Stomach smooth muscle (tissue), 2 donors: ENCODE measurements around the gene LCORL.

ENCODE experiments used
- H3K27ac ChIP-seq: one replicate; pipeline ENCODE4 v1.7.0; 2013; ENCODE audit warnings: mild to moderate bottlenecking, low read length, inconsistent platforms
- H3K27me3 ChIP-seq, 2 donors: one replicate each; pipeline ENCODE4 v1.7.0; 2013; ENCODE audit warnings: low read length in 2 of 2; ENCODE audit not compliant: insufficient read depth in 2 of 2, control insufficient read depth in 1 of 2
- H3K36me3 ChIP-seq, 2 donors: one replicate each; pipeline ENCODE4 v1.7.0; 2013; ENCODE audit warnings: low read length in 2 of 2; ENCODE audit not compliant: control insufficient read depth in 2 of 2, insufficient read depth in 2 of 2
- H3K4me1 ChIP-seq: one replicate; pipeline ENCODE4 v1.7.0; 2013; ENCODE audit warnings: low read length; ENCODE audit not compliant: control insufficient read depth, insufficient read depth
- H3K4me3 ChIP-seq, 2 donors: one replicate each; pipeline ENCODE4 v1.7.0; 2013; ENCODE audit warnings: low read length in 2 of 2
- H3K9ac ChIP-seq, 2 donors: one replicate each; pipeline ENCODE4 v1.7.0; 2013; ENCODE audit warnings: low read length in 2 of 2, mild to moderate bottlenecking in 1 of 2
- H3K9me3 ChIP-seq, 2 donors: one replicate each; pipeline ENCODE4 v1.7.0; 2013; ENCODE audit warnings: low read length in 2 of 2; ENCODE audit not compliant: control insufficient read depth in 2 of 2
- donor health status: healthy.
- donor health status: Pancreatic carcinoma.

LCORL gene

DNA sequence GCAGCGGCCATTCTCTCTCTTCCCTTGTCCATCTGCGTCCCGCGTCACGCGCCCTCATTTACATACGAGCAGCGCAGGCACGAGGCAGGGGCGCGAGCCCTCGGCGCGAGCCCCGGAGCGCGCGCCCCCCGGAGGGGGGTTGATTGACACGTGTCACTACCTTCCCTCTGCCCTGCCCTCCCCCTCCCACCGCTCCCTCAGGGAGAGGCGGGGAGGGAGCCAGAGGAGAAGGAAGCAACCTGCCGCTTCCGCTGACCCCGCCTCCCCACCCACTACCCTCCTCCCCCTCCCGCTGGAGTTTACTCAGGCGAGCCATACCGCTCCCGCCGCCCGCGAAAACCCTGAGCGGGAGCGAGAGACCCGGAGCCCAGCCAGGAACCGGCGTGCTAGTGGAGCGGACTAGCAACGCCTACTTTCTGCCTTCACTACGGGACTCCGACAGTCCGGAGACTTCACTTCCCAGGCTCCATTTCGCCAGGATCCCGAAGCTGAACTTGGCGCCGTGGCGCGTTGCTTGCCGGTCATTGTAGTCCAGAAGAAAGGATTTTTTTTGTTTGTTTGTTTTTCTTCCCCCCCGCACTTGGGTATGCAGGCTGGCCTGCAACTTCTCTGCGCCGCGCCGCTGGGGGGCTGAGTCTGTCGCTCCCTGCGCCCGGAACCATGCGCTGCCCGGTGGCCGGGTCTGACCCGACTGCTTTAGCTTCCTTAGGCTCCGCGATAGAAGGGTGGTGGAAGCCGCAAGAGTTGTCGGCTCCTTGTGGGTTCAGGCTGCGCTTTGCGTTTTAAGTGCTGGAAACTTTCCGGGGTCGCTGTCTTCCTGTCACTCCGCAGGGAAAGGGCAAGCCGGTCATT is at the start of gene LCORL:
TSS of gene LCORL (minus strand) at position 36 of the 852 bp plus-strand sequence. CDS start at position 32, 4 bp downstream.
- H3K9me3 ChIP-seq: no peaks in the 10 kb centered on the region
- H3K27ac ChIP-seq: peak within 1 kb of the TSS; percentile 70
- H3K4me3 ChIP-seq: peak within 1 kb of the TSS; percentile 89 to 90
- H3K9ac ChIP-seq: peak within 1 kb of the TSS; percentile 67 to 76
- H3K36me3 ChIP-seq: no peaks in the 10 kb centered on the region
- H3K27me3 ChIP-seq: no peaks in the 10 kb centered on the region
- H3K4me1 ChIP-seq: peaks cover 13% of the 10 kb centered on the region

DNA sequence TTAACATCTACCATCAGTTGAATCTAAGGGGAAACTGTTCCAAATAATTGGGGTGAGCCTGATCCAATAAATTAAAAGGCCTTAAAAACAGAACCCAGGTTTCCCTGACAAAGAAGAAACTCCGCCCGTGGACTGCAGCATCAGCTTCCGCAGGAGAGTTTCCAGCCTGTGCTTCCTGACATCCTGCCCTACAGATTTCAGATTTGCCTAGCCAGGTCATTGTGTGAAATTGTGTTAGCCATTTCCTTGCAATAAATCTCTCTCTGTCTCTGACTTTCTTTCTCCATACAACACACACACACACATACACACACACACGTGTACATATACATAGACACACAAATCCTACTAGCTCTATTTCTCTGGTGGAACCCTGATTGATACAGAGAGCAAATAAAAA is 48.3 kb upstream of the LCORL start:
- Histone ChIP-seq H3K4me1 (no peaks in the 10 kb centered on the region), H3K9ac (no peak overlapping the region), H3K9me3 (no peaks in the 10 kb centered on the region), H3K4me3 (no peak overlapping the region), H3K27ac (no peak overlapping the region), H3K36me3 (no peaks in the 10 kb centered on the region), H3K27me3 (peaks cover 0 to 2% of the 10 kb centered on the region in 2 donors)

DNA sequence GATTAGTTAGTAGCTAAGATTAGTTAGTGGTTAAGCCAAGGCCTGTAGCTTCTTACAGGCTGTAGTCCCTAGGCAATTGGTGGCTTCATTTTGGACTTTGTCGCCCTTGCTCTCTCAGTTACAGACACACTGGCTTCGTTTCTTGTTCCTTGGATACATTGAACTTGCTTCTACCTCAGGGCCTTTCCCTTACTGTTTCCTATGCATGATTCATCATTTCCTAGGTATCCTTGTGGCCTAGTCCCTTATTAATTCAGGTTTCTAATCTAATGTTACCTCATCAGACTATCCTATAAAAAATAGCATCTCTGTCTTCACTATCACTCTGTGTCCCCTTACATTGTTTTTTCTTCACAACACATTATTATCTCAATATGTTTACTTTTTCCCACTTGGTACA is 45.5 kb upstream of the LCORL start:
- H3K27me3 ChIP-seq: peaks cover 0 to 2% of the 10 kb centered on the region in 2 donors
- H3K27ac ChIP-seq: no peak overlapping the region
- no peak overlapping the region for H3K9ac ChIP-seq
- H3K9me3 ChIP-seq: no peaks in the 10 kb centered on the region
- H3K4me3 ChIP-seq: no peak overlapping the region
- no peaks in the 10 kb centered on the region for H3K4me1 ChIP-seq
- H3K36me3 ChIP-seq: no peaks in the 10 kb centered on the region

GRCh38 chr4:18063079-18063478 is 41.5 kb upstream of the LCORL start:
- no peak overlapping the region for H3K27ac ChIP-seq
- H3K27me3 ChIP-seq: no peaks in the 10 kb centered on the region
- no peaks in the 10 kb centered on the region for H3K9me3 ChIP-seq
- H3K4me1 ChIP-seq: no peaks in the 10 kb centered on the region
- H3K4me3 ChIP-seq: no peak overlapping the region
- no peak overlapping the region for H3K9ac ChIP-seq
- no peaks in the 10 kb centered on the region for H3K36me3 ChIP-seq

- no peak overlapping the region for H3K27ac ChIP-seq
- H3K9me3 ChIP-seq: no peaks in the 10 kb centered on the region
- H3K4me3 ChIP-seq: no peak overlapping the region
- H3K9ac ChIP-seq: no peak overlapping the region
- no peaks in the 10 kb centered on the region for H3K4me1 ChIP-seq
- H3K36me3 ChIP-seq: no peaks in the 10 kb centered on the region
- H3K27me3 ChIP-seq: no peaks in the 10 kb centered on the region
Observed at GRCh38 chr4:18057821-18058533, 36.4 kb upstream of the LCORL start.

DNA sequence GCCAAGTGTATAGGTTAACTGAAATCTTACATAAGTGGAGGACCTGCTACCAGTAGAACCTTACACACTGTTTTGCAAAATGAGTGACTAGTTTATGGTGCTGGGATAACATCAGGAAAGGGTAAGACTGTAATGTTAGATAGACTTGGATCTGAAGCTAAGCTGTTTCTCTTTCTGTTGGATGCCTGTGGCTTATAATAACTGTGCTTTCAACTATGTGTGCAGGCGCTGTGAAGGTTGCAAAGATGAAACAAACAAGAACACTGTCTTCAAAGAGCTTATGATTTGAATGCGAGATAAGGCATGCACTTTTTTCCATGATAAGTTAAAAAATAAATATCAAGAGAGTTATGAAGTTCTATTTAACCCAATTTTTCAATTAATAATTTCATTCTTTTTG is 34.5 kb upstream of the LCORL start:
- Histone ChIP-seq H3K4me3 (no peak overlapping the region), H3K4me1 (no peaks in the 10 kb centered on the region), H3K9ac (no peak overlapping the region), H3K27ac (no peak overlapping the region), H3K36me3 (no peaks in the 10 kb centered on the region), H3K27me3 (no peaks in the 10 kb centered on the region), H3K9me3 (no peaks in the 10 kb centered on the region)

- no peaks in the 10 kb centered on the region for H3K4me1 ChIP-seq
- H3K9ac ChIP-seq: no peak overlapping the region
- H3K4me3 ChIP-seq: no peak overlapping the region
- no peaks in the 10 kb centered on the region for H3K9me3 ChIP-seq
- H3K27me3 ChIP-seq: no peaks in the 10 kb centered on the region
- H3K27ac ChIP-seq: no peak overlapping the region
- no peaks in the 10 kb centered on the region for H3K36me3 ChIP-seq
Observed at GRCh38 chr4:18052158-18052557, 30.6 kb upstream of the LCORL start.

- H3K4me3 ChIP-seq: no peak overlapping the region
- no peak overlapping the region for H3K9ac ChIP-seq
- H3K27ac ChIP-seq: no peak overlapping the region
- no peaks in the 10 kb centered on the region for H3K27me3 ChIP-seq
- no peaks in the 10 kb centered on the region for H3K9me3 ChIP-seq
- no peaks in the 10 kb centered on the region for H3K36me3 ChIP-seq
- H3K4me1 ChIP-seq: no peaks in the 10 kb centered on the region
Observed at GRCh38 chr4:18051281-18051680, 29.7 kb upstream of the LCORL start.

DNA sequence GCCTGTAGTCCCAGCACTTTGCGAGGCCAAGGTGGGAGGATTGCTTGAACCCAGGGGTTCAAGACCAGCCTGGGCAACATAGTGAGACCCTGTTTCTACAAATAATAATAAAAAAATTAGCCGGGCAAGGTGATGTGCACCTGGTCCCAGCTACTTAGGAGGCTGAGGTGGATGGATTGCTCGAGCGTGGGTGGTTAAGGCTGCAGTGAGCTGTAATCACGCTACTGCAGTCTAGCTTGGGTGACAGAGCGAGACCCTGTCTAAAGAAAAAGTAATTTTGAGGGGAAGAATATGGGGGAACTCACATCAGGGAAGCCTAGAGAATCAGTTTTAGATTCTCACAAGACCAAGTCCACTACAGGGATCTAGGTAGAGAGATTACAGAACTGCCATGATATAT is 28.9 kb upstream of the LCORL start:
- no peak overlapping the region for H3K27ac ChIP-seq
- H3K4me1 ChIP-seq: no peaks in the 10 kb centered on the region
- no peaks in the 10 kb centered on the region for H3K36me3 ChIP-seq
- no peaks in the 10 kb centered on the region for H3K9me3 ChIP-seq
- H3K27me3 ChIP-seq: no peaks in the 10 kb centered on the region
- H3K4me3 ChIP-seq: no peak overlapping the region
- H3K9ac ChIP-seq: no peak overlapping the region

DNA sequence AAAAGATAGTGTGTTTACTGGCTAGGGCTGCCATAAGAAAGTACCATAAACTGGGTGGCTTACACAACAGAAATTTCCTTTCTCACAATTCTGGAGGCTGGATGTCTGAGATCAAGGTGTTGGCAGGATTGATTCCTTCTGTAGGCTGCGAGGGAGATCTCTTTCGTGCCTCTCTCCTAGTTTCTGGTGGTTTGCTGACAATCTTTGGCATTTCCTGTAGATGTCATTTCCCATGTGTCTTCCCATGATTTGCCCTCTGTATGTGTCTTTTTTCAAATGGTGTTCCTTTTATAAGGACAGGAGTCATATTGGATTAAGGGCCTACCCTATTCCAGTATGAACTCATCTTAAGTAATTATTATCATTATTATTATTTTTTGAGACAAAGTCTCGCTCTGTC is 27.9 kb upstream of the LCORL start:
- Histone ChIP-seq H3K4me3 (no peak overlapping the region), H3K9ac (no peak overlapping the region), H3K4me1 (no peaks in the 10 kb centered on the region), H3K36me3 (no peaks in the 10 kb centered on the region), H3K27ac (no peak overlapping the region), H3K9me3 (no peaks in the 10 kb centered on the region), H3K27me3 (no peaks in the 10 kb centered on the region)

DNA sequence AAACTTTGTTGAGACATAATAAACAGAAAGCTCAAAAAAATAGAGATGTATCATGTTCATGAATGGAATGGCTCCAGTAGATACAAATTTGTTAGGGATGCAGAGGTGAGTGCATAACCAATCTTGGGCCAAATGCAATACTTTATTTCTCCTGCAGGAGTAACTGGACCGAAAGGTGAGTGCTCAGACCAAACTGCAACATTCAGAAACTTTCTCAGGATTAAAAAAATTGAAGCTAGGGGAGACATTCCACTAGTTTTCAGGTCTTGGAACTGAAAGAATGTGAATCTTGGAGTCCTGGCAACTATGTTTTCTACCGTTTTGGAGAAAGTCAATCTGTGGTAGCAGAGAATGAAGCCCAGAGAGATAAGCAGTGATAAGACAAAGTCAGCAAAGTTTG is 21.2 kb upstream of the LCORL start:
- Histone ChIP-seq H3K27me3 (no peaks in the 10 kb centered on the region), H3K27ac (no peak overlapping the region), H3K4me1 (no peaks in the 10 kb centered on the region), H3K9ac (no peak overlapping the region), H3K9me3 (no peaks in the 10 kb centered on the region), H3K36me3 (no peaks in the 10 kb centered on the region), H3K4me3 (no peak overlapping the region)
